H1 (cell line): ENCODE results near the gene AUH.

ENCODE experiments used
- BCL11A ChIP-seq, 2 experiments: IDR thresholded peaks; one replicate each; pipeline ENCODE4 v1.6.1; 2011; ENCODE audit warnings: low read depth in 2 of 2, low read length in 2 of 2, mild to moderate bottlenecking in 2 of 2
- CHD2 ChIP-seq: IDR thresholded peaks from 2 replicates; pipeline ENCODE4 v1.6.1; 2012; ENCODE audit warnings: low read length, improper control_type of control experiment
- CTBP2 ChIP-seq: IDR thresholded peaks from 2 replicates; pipeline ENCODE4 v1.7.0; 2011; ENCODE audit warnings: borderline replicate concordance, mild to moderate bottlenecking, moderate library complexity, mixed read lengths, low read length; ENCODE audit not compliant: insufficient read depth, insufficient read length
- JUND ChIP-seq: IDR thresholded peaks from 2 replicates; pipeline ENCODE4 v1.6.1; 2011; ENCODE audit warnings: mild to moderate bottlenecking, improper control_type of control experiment, low read length
- POLR2A ChIP-seq, 2 experiments: IDR thresholded peaks; 1 replicate in 1 of 2; 2 replicates in 1 of 2; pipeline ENCODE4 v1.6.1; 2011; ENCODE audit warnings: low read depth in 2 of 2, low read length in 2 of 2, mild to moderate bottlenecking in 2 of 2; ENCODE audit errors: control extremely low read depth in 1 of 2
- RAD21 ChIP-seq, 2 experiments: IDR thresholded peaks in 1 of 2; conservative IDR thresholded peaks in 1 of 2; 2 replicates each; pipeline ENCODE4 v1.6.1; 2011; ENCODE audit warnings: low read depth in 2 of 2, low read length in 2 of 2, improper control_type of control experiment in 1 of 2, inconsistent platforms in 1 of 2, mild to moderate bottlenecking in 1 of 2, moderate library complexity in 1 of 2
- RFX5 ChIP-seq: IDR thresholded peaks from 2 replicates; pipeline ENCODE4 v1.6.1; 2011; ENCODE audit warnings: low read depth, low read length, improper control_type of control experiment, borderline replicate concordance
- TF ChIP-seq, protein P1 (sequence below), 3 experiments: IDR thresholded peaks; 1 replicate in 2 of 3; 2 replicates in 1 of 3; pipeline versions ENCODE4 v1.5.1 to v1.6.1; 2011; ENCODE audit warnings: low read length in 3 of 3, mild to moderate bottlenecking in 3 of 3, inconsistent platforms in 2 of 3, low read depth in 1 of 3, moderate library complexity in 1 of 3; ENCODE audit not compliant: insufficient read depth in 1 of 3; ENCODE audit errors: control extremely low read depth in 1 of 3

GRCh38 chr9:91247278-91247677, 114.4 kb downstream of the AUH start:
- TF ChIP-seq RFX5: no peak
- TF ChIP-seq, protein P1, sequence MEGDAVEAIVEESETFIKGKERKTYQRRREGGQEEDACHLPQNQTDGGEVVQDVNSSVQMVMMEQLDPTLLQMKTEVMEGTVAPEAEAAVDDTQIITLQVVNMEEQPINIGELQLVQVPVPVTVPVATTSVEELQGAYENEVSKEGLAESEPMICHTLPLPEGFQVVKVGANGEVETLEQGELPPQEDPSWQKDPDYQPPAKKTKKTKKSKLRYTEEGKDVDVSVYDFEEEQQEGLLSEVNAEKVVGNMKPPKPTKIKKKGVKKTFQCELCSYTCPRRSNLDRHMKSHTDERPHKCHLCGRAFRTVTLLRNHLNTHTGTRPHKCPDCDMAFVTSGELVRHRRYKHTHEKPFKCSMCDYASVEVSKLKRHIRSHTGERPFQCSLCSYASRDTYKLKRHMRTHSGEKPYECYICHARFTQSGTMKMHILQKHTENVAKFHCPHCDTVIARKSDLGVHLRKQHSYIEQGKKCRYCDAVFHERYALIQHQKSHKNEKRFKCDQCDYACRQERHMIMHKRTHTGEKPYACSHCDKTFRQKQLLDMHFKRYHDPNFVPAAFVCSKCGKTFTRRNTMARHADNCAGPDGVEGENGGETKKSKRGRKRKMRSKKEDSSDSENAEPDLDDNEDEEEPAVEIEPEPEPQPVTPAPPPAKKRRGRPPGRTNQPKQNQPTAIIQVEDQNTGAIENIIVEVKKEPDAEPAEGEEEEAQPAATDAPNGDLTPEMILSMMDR (IDR thresholded peaks at IDR 0.05; ENCODE audit: control extremely low read depth in 1 of 3, insufficient read depth in 1 of 3, low read depth in 1 of 3, low read length in 3 of 3): no peak
- TF ChIP-seq CTBP2: no peak
- no peak for TF ChIP-seq POLR2A (IDR thresholded peaks at IDR 0.05; ENCODE audit: control extremely low read depth in 1 of 2, low read depth in 2 of 2, low read length in 2 of 2)
- TF ChIP-seq CHD2: no peak
- TF ChIP-seq BCL11A (IDR thresholded peaks at IDR 0.05; ENCODE audit: low read depth in 2 of 2, low read length in 2 of 2): no peak
- TF ChIP-seq RAD21 (IDR thresholded peaks at IDR 0.05 in 1 of 2, conservative IDR thresholded peaks at IDR 0.05 in 1 of 2; ENCODE audit: low read depth in 2 of 2, low read length in 2 of 2): no peak
- TF ChIP-seq JUND: no peak
